ENCODE results near the gene TTC39C.
"Not testable (repeated sequence)": the region's sequence is repeated elsewhere in the genome, so short reads cannot be mapped to it uniquely, and the experiment has no call there.

DNA sequence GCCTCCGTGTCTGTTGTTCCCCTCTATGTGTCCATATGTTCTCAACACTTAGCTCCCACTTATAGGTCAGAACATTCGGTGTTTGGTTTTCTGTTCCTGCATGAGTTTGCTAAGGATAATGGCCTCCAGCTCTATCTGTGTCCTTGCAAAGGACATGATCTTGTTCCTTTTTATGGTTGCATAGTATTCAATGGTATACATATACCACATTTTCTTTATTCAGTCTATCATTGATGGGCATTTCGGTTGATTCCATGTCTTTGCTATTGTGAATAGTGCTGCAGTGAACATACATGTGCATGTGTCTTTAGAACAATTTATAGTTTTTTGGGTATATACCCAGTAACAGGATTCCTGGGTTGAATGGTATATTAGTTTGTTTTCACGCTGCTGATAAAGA, 44.8 kb downstream of the TTC39C start:
- not testable (repeated sequence) for TF ChIP-seq NRF1 (IDR thresholded peaks at IDR 0.05; ENCODE audit: low read depth, low read length); EZH2 (IDR thresholded peaks at IDR 0.05; ENCODE audit: low read depth, low read length, severe bottlenecking); EP300 (IDR thresholded peaks at IDR 0.05; ENCODE audit: borderline replicate concordance in 1 of 2, low read depth in 2 of 2, low read length in 2 of 2); TAF1 (IDR thresholded peaks at IDR 0.05; ENCODE audit: low read depth, low read length); RBBP5 (IDR thresholded peaks at IDR 0.05; ENCODE audit: borderline replicate concordance, low read depth, low read length); POLR2AphosphoS5 (IDR thresholded peaks at IDR 0.05; ENCODE audit: low read depth, low read length); KDM1A (IDR thresholded peaks at IDR 0.05; ENCODE audit: borderline replicate concordance, low read length); TCF12 (IDR thresholded peaks at IDR 0.05; ENCODE audit: low read depth, low read length); POLR2A (IDR thresholded peaks at IDR 0.05; ENCODE audit: control extremely low read depth in 1 of 2, low read depth in 2 of 2, low read length in 2 of 2); RFX5 (IDR thresholded peaks at IDR 0.05; ENCODE audit: borderline replicate concordance, low read depth, low read length); BRCA1 (IDR thresholded peaks at IDR 0.05; ENCODE audit: low read depth, low read length)
- TF ChIP-seq, protein P1, sequence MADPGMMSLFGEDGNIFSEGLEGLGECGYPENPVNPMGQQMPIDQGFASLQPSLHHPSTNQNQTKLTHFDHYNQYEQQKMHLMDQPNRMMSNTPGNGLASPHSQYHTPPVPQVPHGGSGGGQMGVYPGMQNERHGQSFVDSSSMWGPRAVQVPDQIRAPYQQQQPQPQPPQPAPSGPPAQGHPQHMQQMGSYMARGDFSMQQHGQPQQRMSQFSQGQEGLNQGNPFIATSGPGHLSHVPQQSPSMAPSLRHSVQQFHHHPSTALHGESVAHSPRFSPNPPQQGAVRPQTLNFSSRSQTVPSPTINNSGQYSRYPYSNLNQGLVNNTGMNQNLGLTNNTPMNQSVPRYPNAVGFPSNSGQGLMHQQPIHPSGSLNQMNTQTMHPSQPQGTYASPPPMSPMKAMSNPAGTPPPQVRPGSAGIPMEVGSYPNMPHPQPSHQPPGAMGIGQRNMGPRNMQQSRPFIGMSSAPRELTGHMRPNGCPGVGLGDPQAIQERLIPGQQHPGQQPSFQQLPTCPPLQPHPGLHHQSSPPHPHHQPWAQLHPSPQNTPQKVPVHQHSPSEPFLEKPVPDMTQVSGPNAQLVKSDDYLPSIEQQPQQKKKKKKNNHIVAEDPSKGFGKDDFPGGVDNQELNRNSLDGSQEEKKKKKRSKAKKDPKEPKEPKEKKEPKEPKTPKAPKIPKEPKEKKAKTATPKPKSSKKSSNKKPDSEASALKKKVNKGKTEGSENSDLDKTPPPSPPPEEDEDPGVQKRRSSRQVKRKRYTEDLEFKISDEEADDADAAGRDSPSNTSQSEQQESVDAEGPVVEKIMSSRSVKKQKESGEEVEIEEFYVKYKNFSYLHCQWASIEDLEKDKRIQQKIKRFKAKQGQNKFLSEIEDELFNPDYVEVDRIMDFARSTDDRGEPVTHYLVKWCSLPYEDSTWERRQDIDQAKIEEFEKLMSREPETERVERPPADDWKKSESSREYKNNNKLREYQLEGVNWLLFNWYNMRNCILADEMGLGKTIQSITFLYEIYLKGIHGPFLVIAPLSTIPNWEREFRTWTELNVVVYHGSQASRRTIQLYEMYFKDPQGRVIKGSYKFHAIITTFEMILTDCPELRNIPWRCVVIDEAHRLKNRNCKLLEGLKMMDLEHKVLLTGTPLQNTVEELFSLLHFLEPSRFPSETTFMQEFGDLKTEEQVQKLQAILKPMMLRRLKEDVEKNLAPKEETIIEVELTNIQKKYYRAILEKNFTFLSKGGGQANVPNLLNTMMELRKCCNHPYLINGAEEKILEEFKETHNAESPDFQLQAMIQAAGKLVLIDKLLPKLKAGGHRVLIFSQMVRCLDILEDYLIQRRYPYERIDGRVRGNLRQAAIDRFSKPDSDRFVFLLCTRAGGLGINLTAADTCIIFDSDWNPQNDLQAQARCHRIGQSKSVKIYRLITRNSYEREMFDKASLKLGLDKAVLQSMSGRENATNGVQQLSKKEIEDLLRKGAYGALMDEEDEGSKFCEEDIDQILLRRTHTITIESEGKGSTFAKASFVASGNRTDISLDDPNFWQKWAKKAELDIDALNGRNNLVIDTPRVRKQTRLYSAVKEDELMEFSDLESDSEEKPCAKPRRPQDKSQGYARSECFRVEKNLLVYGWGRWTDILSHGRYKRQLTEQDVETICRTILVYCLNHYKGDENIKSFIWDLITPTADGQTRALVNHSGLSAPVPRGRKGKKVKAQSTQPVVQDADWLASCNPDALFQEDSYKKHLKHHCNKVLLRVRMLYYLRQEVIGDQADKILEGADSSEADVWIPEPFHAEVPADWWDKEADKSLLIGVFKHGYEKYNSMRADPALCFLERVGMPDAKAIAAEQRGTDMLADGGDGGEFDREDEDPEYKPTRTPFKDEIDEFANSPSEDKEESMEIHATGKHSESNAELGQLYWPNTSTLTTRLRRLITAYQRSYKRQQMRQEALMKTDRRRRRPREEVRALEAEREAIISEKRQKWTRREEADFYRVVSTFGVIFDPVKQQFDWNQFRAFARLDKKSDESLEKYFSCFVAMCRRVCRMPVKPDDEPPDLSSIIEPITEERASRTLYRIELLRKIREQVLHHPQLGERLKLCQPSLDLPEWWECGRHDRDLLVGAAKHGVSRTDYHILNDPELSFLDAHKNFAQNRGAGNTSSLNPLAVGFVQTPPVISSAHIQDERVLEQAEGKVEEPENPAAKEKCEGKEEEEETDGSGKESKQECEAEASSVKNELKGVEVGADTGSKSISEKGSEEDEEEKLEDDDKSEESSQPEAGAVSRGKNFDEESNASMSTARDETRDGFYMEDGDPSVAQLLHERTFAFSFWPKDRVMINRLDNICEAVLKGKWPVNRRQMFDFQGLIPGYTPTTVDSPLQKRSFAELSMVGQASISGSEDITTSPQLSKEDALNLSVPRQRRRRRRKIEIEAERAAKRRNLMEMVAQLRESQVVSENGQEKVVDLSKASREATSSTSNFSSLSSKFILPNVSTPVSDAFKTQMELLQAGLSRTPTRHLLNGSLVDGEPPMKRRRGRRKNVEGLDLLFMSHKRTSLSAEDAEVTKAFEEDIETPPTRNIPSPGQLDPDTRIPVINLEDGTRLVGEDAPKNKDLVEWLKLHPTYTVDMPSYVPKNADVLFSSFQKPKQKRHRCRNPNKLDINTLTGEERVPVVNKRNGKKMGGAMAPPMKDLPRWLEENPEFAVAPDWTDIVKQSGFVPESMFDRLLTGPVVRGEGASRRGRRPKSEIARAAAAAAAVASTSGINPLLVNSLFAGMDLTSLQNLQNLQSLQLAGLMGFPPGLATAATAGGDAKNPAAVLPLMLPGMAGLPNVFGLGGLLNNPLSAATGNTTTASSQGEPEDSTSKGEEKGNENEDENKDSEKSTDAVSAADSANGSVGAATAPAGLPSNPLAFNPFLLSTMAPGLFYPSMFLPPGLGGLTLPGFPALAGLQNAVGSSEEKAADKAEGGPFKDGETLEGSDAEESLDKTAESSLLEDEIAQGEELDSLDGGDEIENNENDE (IDR thresholded peaks at IDR 0.05; ENCODE audit: insufficient replicate concordance, low read length): not testable (repeated sequence)
- TF ChIP-seq, protein P2, sequence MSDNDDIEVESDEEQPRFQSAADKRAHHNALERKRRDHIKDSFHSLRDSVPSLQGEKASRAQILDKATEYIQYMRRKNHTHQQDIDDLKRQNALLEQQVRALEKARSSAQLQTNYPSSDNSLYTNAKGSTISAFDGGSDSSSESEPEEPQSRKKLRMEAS (IDR thresholded peaks at IDR 0.05): not testable (repeated sequence)
- TF ChIP-seq, protein P3, sequence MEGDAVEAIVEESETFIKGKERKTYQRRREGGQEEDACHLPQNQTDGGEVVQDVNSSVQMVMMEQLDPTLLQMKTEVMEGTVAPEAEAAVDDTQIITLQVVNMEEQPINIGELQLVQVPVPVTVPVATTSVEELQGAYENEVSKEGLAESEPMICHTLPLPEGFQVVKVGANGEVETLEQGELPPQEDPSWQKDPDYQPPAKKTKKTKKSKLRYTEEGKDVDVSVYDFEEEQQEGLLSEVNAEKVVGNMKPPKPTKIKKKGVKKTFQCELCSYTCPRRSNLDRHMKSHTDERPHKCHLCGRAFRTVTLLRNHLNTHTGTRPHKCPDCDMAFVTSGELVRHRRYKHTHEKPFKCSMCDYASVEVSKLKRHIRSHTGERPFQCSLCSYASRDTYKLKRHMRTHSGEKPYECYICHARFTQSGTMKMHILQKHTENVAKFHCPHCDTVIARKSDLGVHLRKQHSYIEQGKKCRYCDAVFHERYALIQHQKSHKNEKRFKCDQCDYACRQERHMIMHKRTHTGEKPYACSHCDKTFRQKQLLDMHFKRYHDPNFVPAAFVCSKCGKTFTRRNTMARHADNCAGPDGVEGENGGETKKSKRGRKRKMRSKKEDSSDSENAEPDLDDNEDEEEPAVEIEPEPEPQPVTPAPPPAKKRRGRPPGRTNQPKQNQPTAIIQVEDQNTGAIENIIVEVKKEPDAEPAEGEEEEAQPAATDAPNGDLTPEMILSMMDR (IDR thresholded peaks at IDR 0.05; ENCODE audit: control extremely low read depth in 1 of 3, insufficient read depth in 1 of 3, low read depth in 1 of 3, low read length in 3 of 3): not testable (repeated sequence)

All from H1 (cell line).